Smooth muscle cell of the coronary artery (primary cell): ENCODE data around the gene LRP10. TPM values are rescaled to one million over a fixed set of nuclear protein-coding genes. Genes with fewer than 3 reads are reported as not detected.

ENCODE experiments used
- total RNA-seq: library from RNA; depleted of rRNA; stranded (reverse); fragments of >200 nt; gene quantifications from 2 replicates; pipeline ENCODE4 v1.2.3, GENCODE V29; 2014; ENCODE audit warnings: low replicate concordance

The LRP10 gene
- total RNA-seq, result 47.1 and 59.4 TPM in 2 replicates

GRCh38 chr14:22871224-22872032 lies at the start of gene LRP10:
TSS of gene LRP10 (plus strand) at chr14:22871740. CDS start at chr14:22872304, 564 bp downstream.

GRCh38 chr14:22829661-22830442 lies 41.7 kb upstream of the LRP10 start, which contains the start of gene MRPL52:
TSS of gene MRPL52 (plus strand) at chr14:22829887. CDS start at chr14:22829913, 26 bp downstream.

GRCh38 chr14:22836301-22837113 lies 35.0 kb upstream of the LRP10 start, which contains the start of gene MMP14:
TSS of gene MMP14 (plus strand) at chr14:22836585. CDS start at chr14:22836818, 233 bp downstream.

GRCh38 chr14:22883173-22883976 lies 11.8 kb downstream of the LRP10 start, which contains the start of gene REM2:
TSS of gene REM2 (plus strand) at chr14:22883222. CDS start at chr14:22883288, 66 bp downstream.

GRCh38 chr14:22918804-22919600 lies 47.5 kb downstream of the LRP10 start, which contains the start of gene RBM23:
TSS of gene RBM23 (minus strand) at chr14:22919149.

GRCh38 chr14:22929104-22929960 lies 57.8 kb downstream of the LRP10 start, which contains the start of gene PRMT5:
TSS of gene PRMT5 (minus strand) at chr14:22929376. CDS start at chr14:22929361, 15 bp downstream.

Other genes starting within 250 kb of the LRP10 start
- gene OR6J1, start 227.4 kb upstream of the LRP10 start, total RNA-seq, result not detected in 2 replicates
- 31.8 and 84.5 TPM in 2 replicates for gene OXA1L, start 105.1 kb upstream of the LRP10 start, total RNA-seq
- gene SLC7A7, start 56.3 kb upstream of the LRP10 start, total RNA-seq, result 1.2 and 16.2 TPM in 2 replicates
- gene MRPL52, start 41.9 kb upstream of the LRP10 start, total RNA-seq, result 39.5 and 75.6 TPM in 2 replicates
- 361 and 371 TPM in 2 replicates for gene MMP14, start 35.2 kb upstream of the LRP10 start, total RNA-seq
- 0.08 TPM in 1 of 2 replicates, not detected in the other for gene REM2, start 11.5 kb downstream of the LRP10 start, total RNA-seq
- 46.7 and 118 TPM in 2 replicates for gene RBM23, start 47.4 kb downstream of the LRP10 start, total RNA-seq
- gene PRMT5, start 57.6 kb downstream of the LRP10 start, total RNA-seq, result 61.3 and 86.6 TPM in 2 replicates
- gene HAUS4, start 85.3 kb downstream of the LRP10 start, total RNA-seq, result 27.0 and 29.3 TPM in 2 replicates
- 19.2 and 54.1 TPM in 2 replicates for gene AJUBA, start 110.8 kb downstream of the LRP10 start, total RNA-seq
- gene C14orf93, start 138.4 kb downstream of the LRP10 start, total RNA-seq, result 6.2 and 10.6 TPM in 2 replicates
- gene PSMB5, start 163.2 kb downstream of the LRP10 start, total RNA-seq, result 210 and 299 TPM in 2 replicates
- not detected in 2 replicates for gene PSMB11, start 170.5 kb downstream of the LRP10 start, total RNA-seq
- 4.0 and 4.9 TPM in 2 replicates for gene CDH24, start 185.8 kb downstream of the LRP10 start, total RNA-seq
- 55.7 and 70.0 TPM in 2 replicates for gene ACIN1, start 223.4 kb downstream of the LRP10 start, total RNA-seq
- gene C14orf119, start 223.8 kb downstream of the LRP10 start, total RNA-seq, result 53.4 and 58.8 TPM in 2 replicates
- 0.12 TPM in 1 of 2 replicates, not detected in the other for gene CIROP, start 233.2 kb downstream of the LRP10 start, total RNA-seq
- gene CEBPE, start 247.5 kb downstream of the LRP10 start, total RNA-seq, result not detected in 2 replicates